GM12801 (cell line): ENCODE data around the gene ADGRA1.

Source experiments
- CTCF ChIP-seq: IDR thresholded peaks from one replicate; pipeline ENCODE4 v1.5.1; 2011; ENCODE audit warnings: control low read depth; ENCODE audit not compliant: insufficient read length; ENCODE audit errors: extremely low read depth

Gene ADGRA1

GRCh38 chr10:133062085-133062484 is 25.6 kb upstream of the ADGRA1 start:
- TF ChIP-seq CTCF: no peak

- TF ChIP-seq CTCF: no peak
Observed at GRCh38 chr10:133062635-133063034, 25.1 kb upstream of the ADGRA1 start.

- no peak for TF ChIP-seq CTCF
Observed at GRCh38 chr10:133067149-133068105, 20.3 kb upstream of the ADGRA1 start.

GRCh38 chr10:133068111-133069032 is 19.4 kb upstream of the ADGRA1 start:
- no peak for TF ChIP-seq CTCF

- TF ChIP-seq CTCF: no peak
Observed at GRCh38 chr10:133069033-133069525, 18.6 kb upstream of the ADGRA1 start.

- TF ChIP-seq CTCF: no peak
Observed at GRCh38 chr10:133070405-133070804, 17.3 kb upstream of the ADGRA1 start.

- no peak for TF ChIP-seq CTCF
Observed at GRCh38 chr10:133070810-133071209, 16.9 kb upstream of the ADGRA1 start.
